ENCODE results near the gene SAYSD1.
A peak's percentile ranks its signal among the peaks of the same experiment; 100 is the strongest.
"Not testable (repeated sequence)": the region's sequence is repeated elsewhere in the genome, so short reads cannot be mapped to it uniquely, and the experiment has no call there.

Gene SAYSD1

GRCh38 chr6:39114704-39115599 lies at the start of gene SAYSD1:
Gene SAYSD1, minus strand, starts transcription at chr6:39115186. Its CDS starts 97 bp downstream, at chr6:39115089.
- peak; percentile 96 for DNase-seq

DNA sequence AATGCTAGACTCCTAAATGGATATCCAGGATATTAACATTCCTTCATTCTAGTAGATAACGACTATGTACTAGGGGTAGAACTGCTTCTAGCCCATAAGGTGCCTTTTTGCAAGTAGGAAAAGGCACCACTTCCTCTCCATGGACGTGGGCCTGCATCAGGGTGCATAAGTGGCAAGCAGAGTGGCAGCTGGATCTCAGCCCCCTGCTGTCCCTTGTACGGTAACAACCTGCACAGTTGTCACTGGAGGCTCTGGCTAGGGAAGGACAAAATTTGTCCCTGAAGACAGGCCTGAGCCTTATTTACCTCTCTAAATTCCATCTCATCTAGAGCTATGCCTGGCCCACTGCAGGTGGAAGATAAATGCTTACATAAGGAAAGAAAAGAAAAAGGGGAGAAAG lies 42.5 kb upstream of the SAYSD1 start:
- no peak for DNase-seq

GRCh38 chr6:39156801-39157200 lies 41.8 kb upstream of the SAYSD1 start:
- DNase-seq: no peak

DNA sequence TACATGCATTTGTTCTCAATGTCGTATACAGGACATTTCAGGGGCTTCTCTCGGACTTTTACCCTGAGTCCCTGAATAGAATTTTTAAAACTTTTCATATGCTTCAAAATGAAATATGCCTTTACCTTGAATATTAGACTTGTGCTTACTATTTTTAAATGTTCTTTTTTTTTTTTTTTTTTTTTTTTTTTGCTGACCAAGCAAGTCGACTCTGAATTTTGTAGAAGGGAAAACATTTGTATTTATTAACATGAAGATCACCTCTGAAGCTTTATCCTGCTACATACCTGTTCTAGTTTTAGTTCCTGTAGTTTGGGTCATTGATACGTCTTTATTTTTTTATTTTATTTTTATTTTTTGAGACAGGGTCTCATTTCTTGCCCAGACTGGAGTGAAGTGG lies 39.7 kb upstream of the SAYSD1 start:
- DNase-seq: no peak

GRCh38 chr6:39153766-39154397 lies 38.9 kb upstream of the SAYSD1 start:
- DNase-seq: no peak

- no peak for DNase-seq
Observed at GRCh38 chr6:39152262-39152661, 37.3 kb upstream of the SAYSD1 start.

GRCh38 chr6:39151211-39151610 lies 36.2 kb upstream of the SAYSD1 start:
- DNase-seq: no peak

GRCh38 chr6:39144481-39145173 lies 29.6 kb upstream of the SAYSD1 start:
- DNase-seq: no peak

DNA sequence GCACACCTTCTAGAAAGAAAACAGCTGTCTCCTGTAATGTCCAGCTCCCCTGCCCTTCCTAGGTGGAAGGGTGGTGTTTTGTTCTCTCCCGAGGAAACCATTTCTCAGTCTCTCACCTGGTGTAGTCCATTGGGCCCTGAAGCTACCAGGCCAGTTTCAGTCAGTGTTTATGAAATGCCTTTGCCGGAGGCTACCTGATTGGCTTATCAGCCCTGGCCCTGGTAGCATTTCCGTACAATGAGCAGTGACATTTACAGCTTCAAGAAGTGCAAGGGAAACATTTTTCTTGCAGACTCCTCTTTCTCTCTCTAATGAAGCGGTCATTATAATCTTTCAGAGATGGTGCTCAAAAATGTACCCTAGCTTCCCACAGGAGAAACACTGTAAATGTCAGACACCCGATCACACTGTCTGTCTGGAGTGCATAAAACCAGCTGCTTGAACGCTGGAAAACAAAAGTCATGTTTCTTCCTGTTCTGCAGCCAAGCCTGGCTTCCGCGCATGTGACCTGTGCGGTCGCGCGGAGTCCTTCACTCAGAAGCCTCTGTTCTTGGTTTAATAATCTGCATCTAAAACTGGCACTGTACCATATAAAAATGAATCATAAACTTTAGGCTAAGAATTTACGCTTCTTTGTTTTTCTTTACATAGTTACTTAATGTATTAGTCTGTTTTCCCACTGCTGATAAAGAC lies 28.4 kb upstream of the SAYSD1 start:
- no peak for DNase-seq

DNA sequence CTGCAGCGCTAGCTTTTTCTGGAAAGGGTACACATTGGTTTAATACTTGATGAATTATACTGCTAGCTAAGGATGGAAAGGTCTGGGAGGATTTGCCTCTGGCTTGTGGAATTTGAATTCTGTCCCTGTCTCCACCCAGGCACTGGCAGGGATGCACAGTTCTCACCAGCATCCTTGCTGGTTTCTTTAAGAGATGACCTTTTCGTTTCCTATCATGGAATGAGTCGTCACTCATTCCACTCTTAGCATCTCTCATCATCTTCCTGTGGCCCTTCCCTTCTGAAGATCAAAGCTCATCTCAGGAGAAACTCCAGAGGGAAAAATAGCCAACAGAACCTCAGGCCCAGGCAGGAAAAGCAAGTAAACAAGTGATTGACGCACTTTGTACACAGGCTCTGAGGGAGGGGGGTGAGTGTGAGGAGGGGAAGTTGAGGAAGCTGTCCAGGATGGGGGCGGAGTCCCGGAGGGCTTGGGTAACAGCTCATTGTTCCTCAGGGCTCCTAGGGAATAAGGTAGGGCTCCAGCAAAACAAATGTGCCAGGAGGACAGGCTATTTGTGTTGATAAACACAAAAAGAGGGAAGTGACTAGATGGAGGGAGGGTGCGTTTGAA lies 25.7 kb upstream of the SAYSD1 start:
- no peak for DNase-seq

DNA sequence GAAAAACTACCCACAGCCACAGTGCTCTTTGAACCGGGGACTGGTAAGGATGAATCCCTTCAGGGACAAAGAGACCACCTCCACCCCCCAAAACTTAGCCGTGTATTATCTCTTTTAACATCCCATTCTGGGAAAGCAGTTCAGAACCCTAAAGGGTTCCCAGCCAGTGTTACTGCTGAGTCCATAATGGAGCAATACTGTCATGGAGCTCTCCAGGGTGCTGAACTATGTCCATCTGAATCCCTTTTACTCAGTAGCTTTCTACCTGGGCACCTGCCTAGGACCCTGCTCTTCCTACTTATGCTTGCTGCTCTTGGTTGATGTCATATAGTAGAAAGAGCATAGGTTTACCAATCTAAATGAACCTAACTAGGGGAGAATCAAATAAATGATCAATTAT lies 22.3 kb upstream of the SAYSD1 start:
- DNase-seq: no peak

GRCh38 chr6:39136207-39136606 lies 21.2 kb upstream of the SAYSD1 start:
- not testable (repeated sequence) for DNase-seq

DNA sequence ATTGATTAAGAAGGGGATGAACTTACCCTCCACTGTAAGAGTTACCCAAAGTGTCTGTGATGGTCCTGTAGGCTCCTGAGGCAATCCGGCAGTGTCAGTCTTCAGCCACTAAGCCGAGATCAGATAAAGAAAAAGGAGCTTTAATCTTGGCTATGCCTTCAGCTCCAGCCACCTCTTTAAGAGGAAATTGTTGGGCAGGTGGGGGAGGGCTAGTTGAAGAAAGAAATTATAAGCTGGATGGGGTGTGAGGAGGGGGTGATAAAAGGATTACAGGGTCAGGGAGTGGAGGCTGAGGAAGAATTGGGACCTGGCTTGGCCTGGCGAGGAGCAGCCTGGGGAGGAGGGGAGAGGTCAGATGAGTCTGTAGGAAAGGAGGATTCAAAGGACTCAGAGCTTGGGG lies 19.8 kb upstream of the SAYSD1 start:
- not testable (repeated sequence) for DNase-seq

- no peak for DNase-seq
Observed at GRCh38 chr6:39130691-39131090, 15.7 kb upstream of the SAYSD1 start.

- DNase-seq: no peak
Observed at GRCh38 chr6:39128832-39129231, 13.8 kb upstream of the SAYSD1 start.

- DNase-seq: no peak
Observed at GRCh38 chr6:39128106-39128505, 13.1 kb upstream of the SAYSD1 start.

- no peak for DNase-seq
Observed at GRCh38 chr6:39124114-39124513, 9.1 kb upstream of the SAYSD1 start.

- no peak for DNase-seq
Observed at GRCh38 chr6:39118921-39119320, 3.9 kb upstream of the SAYSD1 start.

DNA sequence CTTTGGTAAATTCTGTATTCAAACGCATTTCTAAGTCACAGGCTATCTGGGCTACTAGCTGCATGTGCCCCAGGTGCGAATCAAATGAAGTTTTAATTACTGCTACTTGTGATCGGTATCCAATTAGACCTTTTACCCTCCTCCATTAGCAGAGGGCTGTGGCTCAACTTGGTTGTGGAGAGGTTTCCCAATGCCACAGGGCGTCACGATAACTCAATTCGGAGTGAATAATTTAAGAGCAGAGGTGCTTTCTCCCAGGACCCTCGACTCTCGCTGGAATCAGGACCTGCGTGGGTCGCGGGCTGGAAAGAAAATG lies 640 bp downstream of the SAYSD1 start:
- DNase-seq: no peak

DNA sequence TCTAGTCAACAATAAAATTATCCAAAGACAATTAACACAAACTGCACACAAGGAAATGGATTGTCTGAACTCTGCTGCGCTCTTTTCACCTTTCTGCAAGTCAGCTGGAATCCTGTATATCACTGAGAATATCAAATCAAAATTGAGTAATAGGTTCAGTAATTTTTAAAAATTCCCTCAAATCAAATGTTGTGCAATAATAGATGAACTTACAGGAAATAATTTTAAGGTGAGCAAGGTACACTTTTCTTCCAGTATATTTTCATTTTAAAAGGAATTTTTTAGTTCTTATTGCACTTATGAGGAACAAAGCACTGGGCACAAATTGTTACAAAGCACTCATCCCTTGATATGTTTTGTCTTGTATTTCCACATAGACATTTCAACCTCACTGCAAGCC lies 1.2 kb downstream of the SAYSD1 start:
- no peak for DNase-seq

- DNase-seq: no peak
Observed at GRCh38 chr6:39111280-39111679, 3.7 kb downstream of the SAYSD1 start.

GRCh38 chr6:39108041-39108839 lies 6.7 kb downstream of the SAYSD1 start:
- no peak for DNase-seq
